Thyroid gland (tissue), 4 donors: ENCODE measurements around the gene CAPN12.
"Not testable (repeated sequence)": the region's sequence is repeated elsewhere in the genome, so short reads cannot be mapped to it uniquely, and the experiment has no call there.

ENCODE experiments used
- POLR2A ChIP-seq, 2 donors: fragments of 450-650 bp; IDR thresholded peaks; one replicate each; pipeline ENCODE4 v1.6.1; 2017; ENCODE audit warnings: antibody characterized with exemption in 2 of 2, mild to moderate bottlenecking in 2 of 2, moderate library complexity in 1 of 2
- TF ChIP-seq, protein P1 (sequence below), 6 experiments: fragments of 200-600 bp in 3 of 6; fragments of 450-650 bp in 3 of 6; sonication (generic) in 3 of 6; IDR thresholded peaks; one replicate each; pipeline ENCODE4 v1.5.1; 2016 to 2019; ENCODE audit warnings: antibody characterized with exemption in 6 of 6, mild to moderate bottlenecking in 2 of 6, inconsistent platforms in 1 of 6, moderate library complexity in 1 of 6

DNA sequence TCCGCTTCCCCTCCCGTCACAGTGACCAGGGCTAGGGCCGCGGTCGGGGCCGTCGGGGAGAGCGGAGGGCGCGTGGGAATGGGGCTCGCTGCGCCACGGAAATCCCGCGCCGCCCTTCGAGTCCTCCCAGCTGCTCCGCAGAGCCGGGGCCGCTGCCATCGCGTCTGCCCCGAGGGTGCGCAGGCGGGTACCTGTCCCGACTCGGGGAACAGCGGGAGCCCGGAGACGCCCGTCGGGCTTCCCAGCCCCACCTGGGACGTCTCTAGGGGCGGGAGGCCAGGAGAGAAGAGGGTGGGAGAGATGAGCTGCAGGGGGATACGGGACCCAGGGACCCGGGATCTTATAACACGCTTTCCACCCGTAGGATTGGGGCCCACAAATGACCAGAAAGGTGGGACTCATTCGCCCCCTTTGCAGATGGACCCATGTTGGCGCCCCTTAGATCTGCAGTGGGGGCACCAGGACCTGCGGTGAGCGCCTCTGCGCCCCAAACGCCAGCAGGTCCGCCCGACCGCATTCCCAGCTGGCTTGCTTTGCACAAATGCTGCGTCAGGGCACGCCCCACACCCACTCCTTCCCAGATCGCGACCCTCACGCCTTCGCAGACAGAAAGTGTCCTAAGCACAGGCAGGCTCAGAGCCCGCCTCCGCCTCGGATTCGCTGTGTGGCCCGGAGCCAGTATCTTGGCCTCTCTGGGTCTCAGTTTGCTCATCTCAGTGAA lies 26.1 kb upstream of the CAPN12 start:
- TF ChIP-seq, protein P1, sequence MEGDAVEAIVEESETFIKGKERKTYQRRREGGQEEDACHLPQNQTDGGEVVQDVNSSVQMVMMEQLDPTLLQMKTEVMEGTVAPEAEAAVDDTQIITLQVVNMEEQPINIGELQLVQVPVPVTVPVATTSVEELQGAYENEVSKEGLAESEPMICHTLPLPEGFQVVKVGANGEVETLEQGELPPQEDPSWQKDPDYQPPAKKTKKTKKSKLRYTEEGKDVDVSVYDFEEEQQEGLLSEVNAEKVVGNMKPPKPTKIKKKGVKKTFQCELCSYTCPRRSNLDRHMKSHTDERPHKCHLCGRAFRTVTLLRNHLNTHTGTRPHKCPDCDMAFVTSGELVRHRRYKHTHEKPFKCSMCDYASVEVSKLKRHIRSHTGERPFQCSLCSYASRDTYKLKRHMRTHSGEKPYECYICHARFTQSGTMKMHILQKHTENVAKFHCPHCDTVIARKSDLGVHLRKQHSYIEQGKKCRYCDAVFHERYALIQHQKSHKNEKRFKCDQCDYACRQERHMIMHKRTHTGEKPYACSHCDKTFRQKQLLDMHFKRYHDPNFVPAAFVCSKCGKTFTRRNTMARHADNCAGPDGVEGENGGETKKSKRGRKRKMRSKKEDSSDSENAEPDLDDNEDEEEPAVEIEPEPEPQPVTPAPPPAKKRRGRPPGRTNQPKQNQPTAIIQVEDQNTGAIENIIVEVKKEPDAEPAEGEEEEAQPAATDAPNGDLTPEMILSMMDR (IDR thresholded peaks at IDR 0.05): not testable (repeated sequence)
- not testable (repeated sequence) for TF ChIP-seq POLR2A (IDR thresholded peaks at IDR 0.05)
